Measurements from ENCODE around the gene CARS1. TPM values are rescaled to one million over a fixed set of nuclear protein-coding genes. Genes with fewer than 3 reads are reported as not detected.

Gene CARS1
- total RNA-seq, 1 donor, result 106 TPM

DNA sequence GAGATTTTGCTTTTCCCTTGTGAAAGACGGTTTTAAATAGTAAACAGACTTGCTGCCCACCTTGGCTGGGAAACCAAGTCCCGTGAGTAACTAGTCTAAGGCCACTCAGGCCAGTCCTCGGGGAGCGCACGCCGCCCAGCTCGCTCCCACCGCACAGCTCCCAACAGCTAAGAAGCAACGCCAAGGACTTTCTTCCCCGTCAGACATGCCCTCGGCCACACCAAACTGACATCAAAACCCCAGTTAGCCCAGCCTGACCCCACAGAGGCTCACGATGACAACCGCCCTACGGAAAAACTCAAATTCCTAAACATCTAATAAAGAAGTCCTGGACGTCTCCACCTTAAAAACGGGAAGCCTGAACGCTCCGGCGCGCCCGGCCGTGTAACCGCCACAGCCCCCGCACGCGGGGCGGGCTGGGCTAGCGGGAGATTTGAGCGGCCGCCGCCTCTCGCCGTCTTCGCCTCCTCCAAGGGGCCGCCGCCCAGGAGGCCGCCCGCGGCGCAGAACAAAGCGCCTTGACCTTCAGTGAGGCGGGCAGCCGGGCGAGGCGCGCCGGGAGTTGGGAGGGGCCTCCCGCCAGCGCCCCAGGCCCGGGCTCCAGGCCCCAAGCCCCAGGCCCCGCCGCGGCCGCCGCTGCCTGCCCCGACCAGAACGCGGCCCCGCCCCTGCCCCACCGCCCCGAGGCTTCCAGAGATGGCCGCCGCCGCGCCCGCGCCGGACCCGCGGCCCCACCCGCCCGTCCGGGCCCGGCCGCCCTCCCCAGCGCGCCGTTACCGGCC is 65.6 kb downstream of the CARS1 start:
- no peaks in the 10 kb centered on the region for H3K9me3 ChIP-seq (ENCODE audit: low read depth, low read length)
- TF ChIP-seq, protein P1, sequence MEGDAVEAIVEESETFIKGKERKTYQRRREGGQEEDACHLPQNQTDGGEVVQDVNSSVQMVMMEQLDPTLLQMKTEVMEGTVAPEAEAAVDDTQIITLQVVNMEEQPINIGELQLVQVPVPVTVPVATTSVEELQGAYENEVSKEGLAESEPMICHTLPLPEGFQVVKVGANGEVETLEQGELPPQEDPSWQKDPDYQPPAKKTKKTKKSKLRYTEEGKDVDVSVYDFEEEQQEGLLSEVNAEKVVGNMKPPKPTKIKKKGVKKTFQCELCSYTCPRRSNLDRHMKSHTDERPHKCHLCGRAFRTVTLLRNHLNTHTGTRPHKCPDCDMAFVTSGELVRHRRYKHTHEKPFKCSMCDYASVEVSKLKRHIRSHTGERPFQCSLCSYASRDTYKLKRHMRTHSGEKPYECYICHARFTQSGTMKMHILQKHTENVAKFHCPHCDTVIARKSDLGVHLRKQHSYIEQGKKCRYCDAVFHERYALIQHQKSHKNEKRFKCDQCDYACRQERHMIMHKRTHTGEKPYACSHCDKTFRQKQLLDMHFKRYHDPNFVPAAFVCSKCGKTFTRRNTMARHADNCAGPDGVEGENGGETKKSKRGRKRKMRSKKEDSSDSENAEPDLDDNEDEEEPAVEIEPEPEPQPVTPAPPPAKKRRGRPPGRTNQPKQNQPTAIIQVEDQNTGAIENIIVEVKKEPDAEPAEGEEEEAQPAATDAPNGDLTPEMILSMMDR (IDR thresholded peaks at IDR 0.05; ENCODE audit: extremely low read depth, low read depth, low read length), result no peak
- H4K20me1 ChIP-seq (ENCODE audit: insufficient read depth, low read length), result peaks cover 18% of the 10 kb centered on the region
- H3K4me1 ChIP-seq (ENCODE audit: insufficient read depth, low read length), result peaks cover 33% of the 10 kb centered on the region
- H3K27ac ChIP-seq (ENCODE audit: low read depth, low read length), result peak overlapping the region; percentile 59
- H3K36me3 ChIP-seq (ENCODE audit: insufficient read depth, low read length), result no peaks in the 10 kb centered on the region
- no peaks in the 10 kb centered on the region for H3K27me3 ChIP-seq (ENCODE audit: insufficient read depth, low read length)
- peaks cover 52% of the 10 kb centered on the region for H3K79me2 ChIP-seq (ENCODE audit: insufficient read depth, low read length)
- H3K4me3 ChIP-seq (ENCODE audit: insufficient read depth, low read length), result peak overlapping the region; percentile 98
- DNase-seq (ENCODE audit: insufficient read length, low spot score, missing footprints), result peak; percentile 96
- H2AFZ ChIP-seq (ENCODE audit: low read length), result peak overlapping the region; percentile 3
- peak overlapping the region; percentile 82 for H3K4me2 ChIP-seq (ENCODE audit: insufficient read depth, low read length)

DNA sequence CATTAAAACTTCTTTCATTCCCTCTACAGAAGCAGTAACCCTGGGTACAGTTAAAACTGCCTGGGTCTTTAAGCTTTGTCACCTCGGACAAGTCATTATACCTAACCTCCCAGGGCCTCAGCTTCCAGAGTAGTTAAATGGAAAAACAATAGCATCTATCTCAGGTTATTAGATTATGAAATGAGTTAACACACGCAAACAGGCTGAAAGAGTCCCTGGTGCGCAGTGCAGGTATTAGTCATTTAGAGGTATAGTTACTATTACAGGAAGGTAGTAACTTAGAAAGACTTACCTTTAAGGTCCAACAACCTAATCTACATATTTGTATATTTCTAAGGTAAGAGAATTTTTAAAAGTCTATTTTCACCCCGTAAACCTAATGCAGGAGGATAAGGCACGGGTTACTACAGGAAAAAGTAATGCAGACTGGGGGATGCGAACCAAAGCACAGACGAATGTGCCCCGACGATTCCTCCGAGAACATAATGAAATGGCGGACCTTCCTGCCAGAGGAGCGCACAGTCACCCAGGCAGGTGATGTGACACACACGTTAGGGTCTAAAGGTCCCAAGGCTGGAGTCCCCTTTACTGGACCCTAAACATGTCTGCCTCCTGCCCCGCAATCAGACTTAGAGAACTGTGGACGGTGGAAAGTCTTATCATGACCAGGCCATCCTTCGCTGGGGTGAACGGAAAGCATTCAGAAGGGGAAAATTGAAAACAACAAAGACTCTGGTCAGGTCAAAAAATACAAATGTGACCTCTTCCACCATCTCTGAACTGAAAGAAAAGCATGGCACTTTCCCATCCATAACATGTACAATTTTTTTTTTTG is 66.4 kb downstream of the CARS1 start:
- H3K4me3 ChIP-seq (ENCODE audit: insufficient read depth, low read length), result peak overlapping the region; percentile 98
- no peak for DNase-seq (ENCODE audit: insufficient read length, low spot score, missing footprints)
- peaks cover 33% of the 10 kb centered on the region for H3K4me1 ChIP-seq (ENCODE audit: insufficient read depth, low read length)
- TF ChIP-seq, protein P1 (IDR thresholded peaks at IDR 0.05; ENCODE audit: extremely low read depth, low read depth, low read length), result no peak
- H2AFZ ChIP-seq (ENCODE audit: low read length), result peak overlapping the region; percentile 3
- no peaks in the 10 kb centered on the region for H3K9me3 ChIP-seq (ENCODE audit: low read depth, low read length)
- H3K79me2 ChIP-seq (ENCODE audit: insufficient read depth, low read length), result peaks cover 60% of the 10 kb centered on the region
- no peaks in the 10 kb centered on the region for H3K27me3 ChIP-seq (ENCODE audit: insufficient read depth, low read length)
- H4K20me1 ChIP-seq (ENCODE audit: insufficient read depth, low read length), result peaks cover 18% of the 10 kb centered on the region
- peak overlapping the region; percentile 59 for H3K27ac ChIP-seq (ENCODE audit: low read depth, low read length)
- no peaks in the 10 kb centered on the region for H3K36me3 ChIP-seq (ENCODE audit: insufficient read depth, low read length)
- H3K4me2 ChIP-seq (ENCODE audit: insufficient read depth, low read length), result peak overlapping the region; percentile 82

DNA sequence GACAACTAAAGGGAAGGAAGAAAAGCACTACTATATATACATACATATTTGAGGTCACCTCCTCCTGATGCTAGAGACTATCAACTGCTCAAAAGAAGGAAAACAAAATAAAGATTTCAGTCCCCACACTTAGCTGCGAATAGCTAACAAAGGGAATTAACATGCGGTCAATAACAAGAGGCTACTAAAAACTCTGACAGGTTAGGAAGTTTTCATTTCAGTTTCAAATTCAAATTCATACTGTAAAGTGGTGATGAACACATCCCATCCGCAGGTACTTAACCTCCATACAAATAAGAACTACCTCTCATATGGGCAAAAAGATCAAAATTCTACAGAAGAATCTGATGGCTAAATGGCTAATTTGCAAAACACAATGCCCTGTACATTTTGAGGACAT is 67.7 kb downstream of the CARS1 start:
- no peak for DNase-seq (ENCODE audit: insufficient read length, low spot score, missing footprints)
- peak overlapping the region; percentile 52 for H3K27ac ChIP-seq (ENCODE audit: low read depth, low read length)
- H3K36me3 ChIP-seq (ENCODE audit: insufficient read depth, low read length), result no peaks in the 10 kb centered on the region
- H3K9me3 ChIP-seq (ENCODE audit: low read depth, low read length), result no peaks in the 10 kb centered on the region
- H3K4me2 ChIP-seq (ENCODE audit: insufficient read depth, low read length), result peak overlapping the region; percentile 82
- no peaks in the 10 kb centered on the region for H3K27me3 ChIP-seq (ENCODE audit: insufficient read depth, low read length)
- H3K4me1 ChIP-seq (ENCODE audit: insufficient read depth, low read length), result peaks cover 33% of the 10 kb centered on the region
- H4K20me1 ChIP-seq (ENCODE audit: insufficient read depth, low read length), result peaks cover 18% of the 10 kb centered on the region
- peaks cover 73% of the 10 kb centered on the region for H3K79me2 ChIP-seq (ENCODE audit: insufficient read depth, low read length)
- no peak overlapping the region for H2AFZ ChIP-seq (ENCODE audit: low read length)
- TF ChIP-seq, protein P1 (IDR thresholded peaks at IDR 0.05; ENCODE audit: extremely low read depth, low read depth, low read length), result no peak
- peak overlapping the region; percentile 98 for H3K4me3 ChIP-seq (ENCODE audit: insufficient read depth, low read length)

DNA sequence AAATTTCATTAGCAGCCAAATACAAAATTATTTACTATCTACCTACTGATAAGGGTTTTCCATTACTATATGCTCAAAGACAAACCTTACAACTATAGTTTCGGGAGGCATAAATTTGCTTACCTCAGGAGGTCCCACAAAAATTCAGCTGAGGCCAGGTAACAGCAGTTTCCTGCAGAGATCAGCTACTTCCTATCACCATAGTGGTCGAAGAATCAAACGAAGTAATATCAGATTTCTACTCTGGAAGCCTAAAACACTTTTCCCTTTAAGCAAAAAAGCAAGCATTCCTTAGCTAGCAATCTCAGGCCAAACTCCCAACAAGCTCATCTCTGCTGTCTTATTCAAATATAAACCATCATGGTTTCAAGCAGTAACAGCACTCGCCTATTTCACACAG is 68.2 kb downstream of the CARS1 start:
- Histone ChIP-seq H3K27ac (ENCODE audit: low read depth, low read length) (peak overlapping the region; percentile 52), H3K36me3 (ENCODE audit: insufficient read depth, low read length) (no peaks in the 10 kb centered on the region), H3K79me2 (ENCODE audit: insufficient read depth, low read length) (peaks cover 78% of the 10 kb centered on the region), H4K20me1 (ENCODE audit: insufficient read depth, low read length) (peaks cover 18% of the 10 kb centered on the region), H3K4me2 (ENCODE audit: insufficient read depth, low read length) (peak overlapping the region; percentile 82), H3K9me3 (ENCODE audit: low read depth, low read length) (no peaks in the 10 kb centered on the region), H3K4me1 (ENCODE audit: insufficient read depth, low read length) (peaks cover 33% of the 10 kb centered on the region), H3K27me3 (ENCODE audit: insufficient read depth, low read length) (no peaks in the 10 kb centered on the region), H3K4me3 (ENCODE audit: insufficient read depth, low read length) (peak overlapping the region; percentile 98), H2AFZ (ENCODE audit: low read length) (no peak overlapping the region)
- TF ChIP-seq, protein P1 (IDR thresholded peaks at IDR 0.05; ENCODE audit: extremely low read depth, low read depth, low read length), result no peak
- DNase-seq (ENCODE audit: insufficient read length, low spot score, missing footprints), result no peak

All from osteoblast (primary cell).